ENCODE measurements around the gene HNRNPL.

Gene HNRNPL

DNA sequence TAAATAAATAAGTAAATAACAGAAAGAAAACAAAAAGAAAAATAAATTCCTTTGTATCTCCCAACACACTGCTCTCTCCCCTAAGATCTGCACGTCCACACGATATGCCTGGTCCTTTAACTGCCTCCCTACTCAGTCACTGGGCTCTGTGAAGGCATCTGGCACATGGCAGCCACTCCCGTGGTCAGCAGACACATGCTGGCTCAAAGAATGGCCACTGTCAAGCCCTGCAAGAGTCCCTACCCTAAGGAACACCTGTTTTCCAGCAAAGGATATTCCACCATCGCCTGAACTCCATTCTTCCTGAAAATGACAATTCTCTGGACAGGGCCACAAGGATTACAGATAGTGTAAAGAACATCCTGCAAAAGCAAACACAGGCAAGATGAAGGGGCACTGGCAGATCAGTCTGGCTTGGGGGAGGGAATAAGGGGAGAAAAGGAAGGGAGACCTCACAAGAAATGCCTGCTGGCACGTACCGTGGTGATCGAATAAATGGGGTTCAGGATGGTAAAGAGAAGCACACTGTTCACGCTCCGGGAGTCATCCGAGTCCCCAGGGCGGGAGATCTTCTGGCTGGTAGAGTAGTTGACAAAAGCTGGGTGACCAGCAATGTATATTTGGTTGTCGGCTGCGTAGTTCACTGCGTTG is 4.3 kb downstream of the HNRNPL start:
- no peak for DNase-seq (ENCODE audit: low read depth)

DNA sequence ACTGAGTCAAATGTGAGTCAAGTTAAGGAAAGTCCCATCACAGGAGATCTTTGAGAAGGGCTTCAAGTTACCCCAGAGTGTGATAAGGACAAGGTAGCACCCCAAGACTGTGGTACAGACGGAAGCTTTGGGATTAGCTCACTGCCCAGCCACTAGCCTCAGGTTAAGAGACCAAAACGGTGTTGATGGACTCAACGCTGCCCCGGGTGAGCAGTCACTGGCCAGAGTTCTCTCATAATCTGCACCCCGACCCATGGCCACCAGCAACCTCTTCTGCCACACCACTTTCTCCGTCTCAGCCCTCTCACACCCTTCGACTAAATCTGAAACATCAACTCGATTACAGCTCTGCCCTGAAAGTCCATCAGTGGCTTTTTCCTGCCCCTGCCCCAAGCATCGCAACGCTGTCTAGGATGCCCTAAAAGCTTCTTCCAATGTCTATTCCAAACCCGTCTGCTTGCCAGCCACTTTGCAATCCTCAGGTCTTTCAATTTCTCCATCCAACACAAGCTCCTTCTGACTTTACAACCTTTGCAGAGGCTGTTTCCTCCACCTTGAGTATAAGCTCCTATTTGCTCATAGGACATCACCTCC is 5.6 kb downstream of the HNRNPL start:
- no peak for DNase-seq (ENCODE audit: low read depth)

DNA sequence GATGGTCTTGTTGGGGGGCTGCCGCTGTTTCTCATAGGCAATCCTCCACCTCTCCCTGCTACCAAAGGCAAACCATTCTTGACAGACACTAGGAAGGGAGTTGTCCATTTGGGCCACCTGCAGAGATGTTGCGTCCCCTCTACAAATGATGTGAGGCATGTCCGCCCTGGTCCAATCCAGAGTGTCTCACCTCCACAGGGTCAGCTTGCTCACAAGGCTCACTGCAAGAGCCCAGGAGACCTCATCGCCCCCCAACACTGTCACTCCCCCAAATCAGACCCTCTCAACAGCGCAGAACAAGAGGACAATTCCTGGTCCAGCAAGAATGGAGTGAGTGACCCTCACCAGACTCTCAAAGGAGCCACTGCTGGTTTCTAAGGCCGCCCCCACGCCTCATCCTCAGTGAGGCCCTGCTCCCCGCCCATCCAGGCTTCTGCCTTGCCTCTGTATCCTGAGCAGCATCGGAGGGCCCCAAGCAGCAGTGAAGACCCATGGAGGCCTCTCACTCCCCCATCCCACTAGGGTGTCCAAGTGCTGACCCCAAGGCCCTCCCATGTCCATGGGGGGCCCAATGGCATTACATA is 6.5 kb downstream of the HNRNPL start:
- no peak for DNase-seq (ENCODE audit: low read depth)

GRCh38 chr19:38842439-38843174 is 7.2 kb downstream of the HNRNPL start:
- no peak for DNase-seq (ENCODE audit: low read depth)

GRCh38 chr19:38841787-38842438 is 7.9 kb downstream of the HNRNPL start:
- DNase-seq (ENCODE audit: low read depth), result no peak

GRCh38 chr19:38841180-38841766 is 8.5 kb downstream of the HNRNPL start:
- DNase-seq (ENCODE audit: low read depth), result no peak

DNA sequence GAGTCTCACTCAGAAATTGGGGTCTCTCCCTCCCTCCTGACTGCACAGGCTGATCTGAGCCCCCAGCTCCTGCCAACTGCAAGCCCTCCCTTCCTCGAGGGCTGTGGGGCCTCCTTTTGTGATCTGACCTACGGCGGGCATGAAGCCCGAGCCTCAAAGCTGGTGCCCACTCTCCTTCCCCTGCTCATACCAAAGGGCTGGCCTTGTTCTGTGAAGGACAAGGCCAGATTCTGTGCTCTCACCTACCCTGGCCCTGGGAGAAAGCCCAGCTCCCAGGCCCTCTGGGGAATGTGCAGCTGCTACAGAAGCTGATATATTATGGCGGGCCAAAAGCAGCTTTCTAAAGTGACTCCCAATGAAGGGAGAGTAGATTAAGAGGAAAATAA is 9.2 kb downstream of the HNRNPL start:
- DNase-seq (ENCODE audit: low read depth), result no peak

DNA sequence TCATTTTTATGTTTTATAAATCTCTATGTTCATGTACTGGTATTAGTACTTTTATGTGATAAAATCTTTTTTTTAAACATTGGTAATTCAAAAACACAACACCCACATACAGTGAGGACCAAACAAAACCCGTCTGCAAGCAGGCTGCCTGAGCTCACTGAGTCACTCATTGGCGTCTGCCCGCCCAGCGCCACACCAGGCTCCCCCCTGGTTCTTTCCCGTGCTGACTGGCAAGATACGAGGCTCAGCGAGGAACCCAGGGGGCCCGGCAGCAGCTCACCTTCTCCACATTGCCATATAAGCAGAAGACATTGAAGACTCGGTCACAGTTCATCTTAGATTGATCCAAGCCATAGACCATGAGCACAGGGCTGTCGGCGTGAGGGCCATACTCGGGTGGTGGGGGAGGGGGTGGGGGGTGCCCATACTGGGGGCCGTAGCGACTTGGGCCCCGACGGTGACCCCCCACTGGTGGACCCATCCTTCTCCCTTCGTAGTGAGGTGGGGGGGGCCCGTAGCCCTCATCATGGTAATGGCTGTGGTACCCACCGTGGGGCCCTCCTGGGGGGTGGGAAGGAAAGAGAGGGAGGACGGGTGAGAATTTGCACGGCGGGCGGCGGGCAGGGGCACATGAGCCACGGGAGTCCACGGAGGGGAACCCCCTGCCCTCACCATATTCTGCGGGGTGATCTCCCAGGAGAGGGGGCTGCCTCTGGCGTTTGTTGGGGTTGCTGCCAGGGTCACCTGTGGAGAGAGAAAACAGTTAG is 9.8 kb downstream of the HNRNPL start:
- DNase-seq (ENCODE audit: low read depth), result no peak

DNA sequence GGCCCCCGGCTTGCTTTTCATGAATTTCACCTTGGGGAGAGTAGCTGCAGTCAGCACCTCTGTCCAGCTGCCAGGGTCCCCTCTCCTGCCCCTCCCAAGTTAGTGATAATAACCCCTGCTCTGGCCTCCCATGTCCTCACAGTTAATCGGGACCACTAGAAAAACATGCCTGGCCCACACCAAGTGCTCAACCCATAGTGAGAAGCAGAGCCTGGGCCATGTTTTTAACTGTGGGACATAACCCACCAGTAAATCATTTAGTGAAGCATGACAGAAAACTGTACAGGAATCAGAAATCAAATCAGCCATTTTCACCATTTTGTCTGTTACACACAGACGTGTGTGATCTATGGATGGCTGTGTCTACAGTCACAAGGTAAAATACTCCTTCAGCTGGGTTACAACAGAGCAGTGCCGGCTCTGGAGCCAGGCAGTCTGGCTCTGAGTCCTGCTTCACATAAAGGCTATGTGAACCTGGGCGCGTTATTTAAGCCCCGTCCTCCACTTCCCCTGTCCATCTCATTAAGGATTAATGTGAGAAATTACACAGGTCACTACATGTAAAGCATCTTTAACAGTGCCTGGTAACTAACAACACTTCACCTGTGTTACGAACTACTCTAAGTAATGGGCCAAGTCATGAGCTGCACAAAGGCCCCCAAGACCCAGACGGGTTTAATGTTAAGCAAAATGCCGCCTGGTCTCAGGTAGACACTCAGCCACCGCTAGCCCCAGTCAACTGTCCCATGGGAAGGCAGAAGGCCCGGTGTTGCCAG is 10.6 kb downstream of the HNRNPL start:
- DNase-seq (ENCODE audit: low read depth), result no peak

DNA sequence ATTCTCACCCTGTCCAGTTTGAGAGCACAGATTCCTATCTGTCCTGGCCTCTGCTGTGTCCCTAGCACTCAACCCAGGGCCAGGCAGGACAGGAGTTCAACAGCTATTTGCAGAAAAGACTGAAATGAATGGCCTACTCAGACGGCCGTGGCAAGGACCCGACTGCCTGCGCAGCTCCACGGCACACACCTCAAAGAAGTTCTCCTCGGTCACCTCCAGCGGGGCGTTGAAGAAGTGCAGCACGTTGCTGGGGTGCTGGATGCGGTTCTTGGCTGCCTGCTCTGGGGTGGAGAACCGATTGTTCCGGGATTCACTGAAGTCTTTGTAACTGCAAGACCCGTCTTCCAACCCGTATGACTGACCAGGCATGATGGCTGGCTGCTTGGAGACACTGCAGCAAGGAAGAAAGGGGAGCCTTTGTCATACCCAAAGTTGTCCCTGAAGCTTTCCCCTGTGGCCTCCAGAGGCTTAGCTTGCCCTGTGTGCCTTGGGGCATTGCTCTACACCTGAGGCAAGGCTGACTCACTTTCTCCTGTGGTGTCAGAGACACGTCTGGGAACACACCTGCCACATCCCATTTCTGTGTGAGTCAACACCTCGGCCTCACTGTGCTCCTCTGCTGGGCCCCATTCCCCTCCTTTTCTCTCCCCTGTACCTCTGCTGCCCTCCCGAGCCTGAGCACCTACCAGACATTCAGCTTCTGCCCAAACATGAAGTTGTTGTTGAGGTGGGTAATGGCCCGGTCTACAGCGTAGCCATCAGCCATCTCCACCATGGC is 11.4 kb downstream of the HNRNPL start:
- peak; percentile 25 for DNase-seq (ENCODE audit: low read depth)

DNA sequence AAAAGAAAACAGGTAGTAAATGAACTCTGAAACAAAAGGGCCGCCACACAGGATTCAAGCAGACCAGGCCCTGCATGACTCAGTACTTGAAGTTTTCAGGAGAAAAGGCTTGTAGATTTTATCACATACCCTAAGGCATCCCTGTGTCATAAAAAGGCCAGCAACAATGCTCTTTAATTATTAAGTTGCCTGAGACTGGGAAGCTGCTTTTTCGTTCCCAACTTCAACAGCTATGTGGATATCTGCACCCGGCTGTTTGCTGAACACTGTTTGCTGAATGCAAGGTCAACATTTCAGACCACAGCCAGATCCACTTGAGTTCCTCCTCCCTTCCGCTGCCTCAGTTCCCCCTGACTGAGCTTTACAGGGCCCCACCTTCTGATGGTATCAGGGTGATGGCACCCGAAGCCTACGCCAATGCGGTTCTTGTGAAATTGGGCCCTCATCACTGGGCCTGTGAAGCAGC is 12.1 kb downstream of the HNRNPL start:
- DNase-seq (ENCODE audit: low read depth), result peak; percentile 27

- DNase-seq (ENCODE audit: low read depth), result no peak
Observed at GRCh38 chr19:38836983-38837626, 12.7 kb downstream of the HNRNPL start.

DNA sequence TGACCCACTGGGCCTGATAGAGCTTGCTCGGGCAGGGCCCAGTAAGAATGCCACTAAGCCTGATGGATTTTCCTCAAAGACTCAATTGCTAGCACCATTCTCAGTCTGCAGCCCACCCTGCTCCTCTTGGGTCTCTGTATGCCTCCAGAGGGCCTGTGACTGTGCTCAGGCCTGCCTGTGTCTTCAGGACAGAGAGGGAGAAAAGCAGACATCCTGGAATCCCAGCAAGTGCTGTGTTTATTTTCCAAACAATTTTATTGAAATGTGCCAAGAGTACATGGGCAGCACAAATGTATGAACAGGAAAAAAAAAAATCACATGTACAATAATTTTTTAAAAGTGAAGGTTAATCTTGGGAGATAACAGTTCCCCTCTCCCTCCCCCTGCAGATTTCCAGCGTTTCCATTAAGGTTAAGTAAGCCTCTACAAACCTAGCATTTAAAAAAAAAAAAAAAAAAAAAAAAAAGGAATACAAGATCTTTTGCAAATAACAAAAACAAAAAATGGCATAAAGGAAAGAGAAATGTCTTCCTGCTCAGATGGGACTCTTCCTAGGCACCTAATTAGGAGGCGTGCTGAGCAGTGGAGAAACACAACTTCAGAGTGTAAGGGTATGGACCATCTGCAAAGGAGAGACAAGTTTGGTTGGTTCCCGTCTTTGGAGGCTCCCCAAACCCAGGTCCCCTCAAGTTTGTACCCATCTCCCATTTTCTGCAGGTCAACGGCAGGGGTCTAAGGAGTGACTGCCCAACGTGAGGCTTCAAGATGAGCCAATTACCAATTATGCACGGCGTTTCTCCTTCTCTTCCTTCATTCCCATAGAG is 13.4 kb downstream of the HNRNPL start:
- DNase-seq (ENCODE audit: low read depth), result no peak

- DNase-seq (ENCODE audit: low read depth), result no peak
Observed at GRCh38 chr19:38834590-38834989, 15.2 kb downstream of the HNRNPL start.

GRCh38 chr19:38834104-38834490 is 15.7 kb downstream of the HNRNPL start:
- DNase-seq (ENCODE audit: low read depth), result peak; percentile 9

GRCh38 chr19:38833092-38833425 is 16.7 kb downstream of the HNRNPL start:
- no peak for DNase-seq (ENCODE audit: low read depth)

DNA sequence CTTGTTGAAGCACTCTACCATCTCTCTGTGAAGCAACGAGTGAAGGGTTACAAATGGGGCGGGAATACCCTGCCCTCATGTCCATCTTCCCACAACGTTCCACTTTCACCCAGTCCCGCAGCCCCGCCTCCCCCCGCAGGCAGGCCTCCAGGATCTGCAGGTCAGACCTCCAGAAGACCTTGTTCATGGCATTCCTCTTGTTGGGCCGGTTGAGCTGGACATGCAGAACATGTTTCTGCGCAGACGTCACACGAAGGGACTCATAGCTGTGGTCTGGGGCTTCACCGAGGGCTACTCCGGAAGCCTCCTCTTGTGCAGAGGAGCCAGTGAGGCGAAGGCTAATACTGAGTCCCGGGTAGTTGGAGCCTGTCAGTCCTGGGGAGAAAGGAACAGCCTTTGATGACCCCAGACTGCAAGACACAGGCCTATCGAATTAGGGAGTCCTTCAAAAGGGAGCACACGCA is 18.6 kb downstream of the HNRNPL start:
- DNase-seq (ENCODE audit: low read depth), result peak; percentile 99

DNA sequence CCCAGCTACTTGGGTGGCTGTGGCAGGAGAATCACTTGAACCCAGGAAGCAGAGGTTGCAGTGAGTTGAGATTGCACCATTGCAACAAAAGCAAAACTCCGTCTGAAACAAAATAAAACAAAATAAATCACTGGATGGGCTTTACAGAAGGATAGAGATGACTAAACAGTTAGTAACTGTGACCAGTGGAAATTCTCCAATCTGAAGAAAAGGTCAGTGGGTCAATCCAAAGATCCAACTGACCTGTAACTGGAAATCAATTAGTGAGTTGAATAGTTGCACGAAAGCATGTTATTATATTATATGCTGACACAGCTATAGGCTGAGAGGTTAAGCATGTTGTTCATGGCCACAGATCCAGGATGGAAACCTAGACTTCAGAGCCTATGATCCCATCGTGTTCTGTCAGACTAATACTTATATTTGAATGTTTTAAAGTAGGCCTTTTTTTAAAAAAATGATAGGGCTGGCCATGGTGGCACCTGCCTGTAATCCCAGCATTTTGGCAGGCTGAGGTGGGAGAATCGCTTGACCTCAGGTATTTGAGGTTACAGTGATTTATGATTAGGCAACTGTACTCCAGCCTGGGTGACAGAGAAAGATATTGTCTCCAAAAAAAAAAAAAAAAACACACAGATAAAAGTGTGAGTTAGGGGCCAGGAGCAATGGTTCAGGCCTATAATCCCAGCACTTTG is 19.6 kb downstream of the HNRNPL start:
- DNase-seq (ENCODE audit: low read depth), result peak; percentile 67

Measured in iris pigment epithelial cell (primary cell).